ENCODE data around the gene TMEM19.
A peak's percentile ranks its signal among the peaks of the same experiment; 100 is the strongest.

The TMEM19 gene

DNA sequence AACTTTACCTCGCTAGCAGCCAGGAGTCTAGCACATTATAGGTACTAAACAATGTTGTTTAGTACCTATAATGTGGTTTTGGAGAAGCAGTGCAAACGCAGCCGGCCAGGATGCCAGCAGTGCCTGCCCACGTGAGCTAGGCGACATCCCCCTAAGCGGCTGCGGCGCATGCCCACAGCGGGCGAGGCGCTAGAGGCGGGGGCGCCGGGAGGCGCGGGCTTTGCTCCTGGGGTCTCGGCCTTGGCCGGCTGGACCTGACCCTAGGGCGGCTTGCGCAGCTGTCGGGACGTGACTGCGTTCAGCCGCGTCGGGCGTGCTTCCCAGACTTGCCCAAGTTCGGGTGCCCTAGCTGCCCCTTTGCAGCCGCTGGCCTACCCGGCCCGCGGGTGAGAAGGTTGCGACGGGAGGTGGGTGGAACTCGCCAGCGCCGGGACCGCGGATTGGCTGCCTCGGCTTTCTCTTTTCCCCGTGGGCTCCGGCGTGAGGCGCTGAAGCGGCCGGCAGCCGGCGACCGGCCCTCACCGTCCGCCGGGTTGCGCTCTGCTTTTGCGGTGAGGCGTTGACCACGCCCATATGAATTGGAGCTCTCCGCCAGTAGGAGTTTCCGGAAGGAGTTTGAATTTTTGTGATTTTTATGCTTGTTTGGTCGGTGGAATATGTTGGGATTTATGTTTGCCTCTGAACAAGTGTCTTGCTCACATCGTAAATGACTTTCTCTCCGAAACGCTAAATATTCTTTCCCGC is at the start of gene TMEM19:
Gene TMEM19, plus strand, starts transcription at position 169 of the 744 bp plus-strand sequence. CDS start 599 bp downstream, outside the sequence.
- DNase-seq (ENCODE audit: low spot score), result peak; percentile 88

DNA sequence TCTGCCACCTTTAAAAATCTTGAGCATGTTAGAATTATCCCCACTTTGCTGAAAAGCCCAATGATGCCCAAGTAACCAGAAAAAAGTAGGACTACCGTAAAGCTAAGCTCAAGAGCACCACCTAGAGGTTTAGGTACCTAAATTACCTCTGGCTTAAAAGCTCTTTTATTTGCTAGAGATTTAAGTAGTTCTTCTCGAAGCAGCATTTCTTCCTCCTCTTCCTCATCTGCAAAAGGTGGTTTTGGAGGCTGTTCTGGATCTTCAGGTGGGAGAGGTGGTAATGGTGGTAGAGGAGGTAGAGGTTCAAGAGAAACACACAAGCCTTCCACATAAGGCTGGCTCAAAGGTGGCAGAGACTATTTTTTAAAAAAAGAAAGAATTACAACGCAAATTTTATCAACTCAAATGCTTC is 49.2 kb upstream of the TMEM19 start:
- peak; percentile 60 for DNase-seq (ENCODE audit: low spot score)

DNA sequence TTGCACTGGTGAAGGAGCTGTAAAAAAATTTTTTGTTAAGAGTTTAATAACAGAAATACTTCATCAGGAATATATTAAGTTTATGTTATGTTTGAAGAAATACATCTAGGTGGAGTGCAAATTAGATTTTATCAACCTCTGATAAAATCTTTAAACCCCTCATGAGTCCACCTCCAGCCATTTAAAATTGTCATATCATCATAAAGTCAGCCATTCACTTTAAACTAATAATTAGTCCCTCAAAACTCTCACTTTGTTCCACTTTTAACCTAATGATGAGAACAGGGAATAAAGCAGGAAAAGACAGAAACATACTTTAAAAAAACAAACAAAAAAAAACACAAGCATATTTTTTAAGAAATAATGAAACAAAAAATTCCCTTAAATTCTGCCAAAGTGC is 47.4 kb upstream of the TMEM19 start:
- DNase-seq (ENCODE audit: low spot score), result no peak

DNA sequence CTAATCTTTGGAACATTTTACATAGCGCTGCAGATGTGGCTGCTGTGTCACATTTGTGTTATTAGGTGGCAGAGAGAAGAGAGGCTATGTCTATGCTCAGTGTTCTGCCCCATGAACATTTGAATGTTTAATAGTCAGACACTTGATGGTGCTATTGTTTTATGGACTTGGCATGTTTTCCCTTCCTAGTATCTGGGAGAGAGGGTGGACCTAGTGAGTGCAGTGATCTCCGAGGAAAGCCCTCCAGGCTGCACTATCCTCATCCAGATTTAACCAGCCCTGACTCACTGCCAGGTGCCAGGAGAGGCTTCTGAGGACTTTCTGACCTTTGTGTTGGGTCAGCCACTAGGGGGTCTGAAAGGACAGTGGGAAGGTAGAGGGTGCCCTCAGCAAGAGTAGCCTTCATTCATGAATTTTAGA is 46.5 kb upstream of the TMEM19 start:
- DNase-seq (ENCODE audit: low spot score), result no peak

DNA sequence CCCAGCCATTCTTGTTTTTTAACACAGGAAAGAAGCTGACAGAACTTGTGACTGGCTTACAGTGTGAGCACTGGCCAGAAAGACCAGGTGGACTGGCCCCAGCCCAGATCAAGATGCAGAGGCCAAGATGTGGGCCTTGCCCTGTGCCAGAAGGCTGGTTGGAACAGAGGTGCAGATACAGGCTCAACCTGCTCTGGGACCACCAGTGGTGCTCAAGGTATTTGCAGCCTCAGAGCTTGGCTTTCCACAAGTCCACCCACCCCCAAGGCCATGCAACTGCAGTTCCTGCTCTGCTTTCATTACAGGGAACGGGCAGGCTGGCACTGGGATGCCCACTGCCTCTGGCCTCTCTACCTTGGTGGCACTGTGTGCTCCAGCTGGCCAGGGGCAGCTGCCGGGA is 45.6 kb upstream of the TMEM19 start:
- no peak for DNase-seq (ENCODE audit: low spot score)

DNA sequence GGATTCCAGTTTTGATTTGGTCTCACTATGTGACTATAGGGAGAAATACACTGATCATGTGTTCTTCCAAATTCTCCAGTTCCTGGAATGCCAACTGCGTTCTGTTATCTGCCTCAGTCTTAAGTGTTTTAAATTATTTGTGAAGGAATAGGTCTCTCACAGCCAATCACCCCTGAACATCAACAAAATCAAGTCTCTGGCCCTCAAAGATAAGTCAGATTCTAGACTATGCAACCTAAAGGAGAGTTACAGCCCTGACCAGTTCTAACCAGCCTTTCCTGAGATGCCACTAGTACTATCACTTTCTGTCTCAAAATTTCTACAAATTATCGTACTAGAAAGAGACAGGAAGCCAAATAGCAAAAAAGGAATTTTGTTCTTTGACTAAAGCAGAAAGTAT is 44.5 kb upstream of the TMEM19 start:
- DNase-seq (ENCODE audit: low spot score), result no peak

DNA sequence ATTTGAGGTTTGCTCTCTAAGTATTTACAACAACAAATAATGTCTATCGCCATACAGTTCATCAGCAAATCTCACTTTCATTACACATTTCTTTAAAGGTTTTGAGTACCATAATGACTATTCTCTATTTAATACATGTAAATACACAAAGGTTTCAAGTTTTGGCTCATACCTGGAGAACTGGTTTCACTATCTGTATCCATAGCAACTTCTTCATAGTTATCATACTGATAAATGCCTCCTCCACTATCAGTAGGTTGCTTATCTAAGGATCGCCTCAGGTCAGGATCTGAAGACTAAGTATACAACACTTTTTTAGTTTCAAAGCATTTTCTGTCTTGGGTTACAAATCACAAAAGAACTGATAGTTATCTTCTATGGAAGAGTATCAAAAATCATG is 43.6 kb upstream of the TMEM19 start:
- no peak for DNase-seq (ENCODE audit: low spot score)

DNA sequence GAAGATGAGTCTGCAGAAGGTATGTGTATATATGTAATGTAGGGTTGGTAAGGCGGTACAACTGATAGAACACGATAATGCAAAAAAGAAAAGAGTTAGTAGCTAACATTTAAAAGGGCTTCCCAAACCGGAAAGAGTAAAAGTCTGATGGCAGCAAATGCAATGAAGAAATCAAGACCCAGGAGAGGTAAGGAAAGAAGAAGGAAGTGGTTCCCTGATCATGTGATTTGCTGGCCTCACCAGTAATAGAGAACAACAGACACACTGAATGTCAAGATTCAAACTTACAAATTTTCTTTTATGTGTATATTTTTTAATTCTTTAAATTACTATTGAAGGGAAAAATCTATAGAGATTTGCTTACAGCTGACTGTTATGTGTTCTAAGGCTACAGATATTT is 40.6 kb upstream of the TMEM19 start:
- no peak for DNase-seq (ENCODE audit: low spot score)

DNA sequence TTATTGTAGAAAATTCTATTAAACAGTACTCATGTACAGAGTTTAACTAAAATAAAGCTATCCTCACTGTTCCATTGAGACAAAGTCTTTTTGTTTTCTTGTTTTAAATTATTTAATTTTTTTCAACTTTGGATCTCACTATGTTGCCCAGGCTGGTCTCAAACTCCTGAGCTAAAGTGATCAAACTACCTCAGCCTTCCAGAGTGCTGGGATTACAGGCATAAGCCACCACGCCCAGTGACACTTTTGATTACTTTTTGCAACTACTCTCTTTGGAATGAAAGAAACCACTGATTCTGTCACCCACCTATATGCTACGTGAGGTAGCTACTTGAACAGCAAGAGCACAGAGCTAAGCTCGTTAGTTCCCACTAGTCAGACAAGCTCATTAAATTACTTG is 39.4 kb upstream of the TMEM19 start:
- DNase-seq (ENCODE audit: low spot score), result no peak

DNA sequence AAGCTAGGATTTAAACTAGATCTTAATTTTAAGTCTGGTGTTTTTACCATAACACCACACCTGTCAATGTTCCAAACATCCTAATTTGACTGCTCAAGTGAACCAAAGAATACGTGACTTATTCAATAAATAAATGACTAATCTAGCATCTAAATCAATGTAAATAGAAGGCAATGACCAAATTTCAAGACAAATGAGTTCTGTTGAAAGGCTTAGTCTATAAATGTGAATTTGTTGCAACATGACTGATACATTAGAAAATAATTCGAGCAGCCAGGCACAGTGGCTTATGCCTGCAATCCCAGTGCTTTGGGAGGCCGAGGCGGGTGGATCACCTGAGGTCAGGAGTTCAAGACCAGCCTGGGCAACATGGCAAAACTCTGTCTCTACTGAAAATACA is 37.3 kb upstream of the TMEM19 start:
- DNase-seq (ENCODE audit: low spot score), result no peak

DNA sequence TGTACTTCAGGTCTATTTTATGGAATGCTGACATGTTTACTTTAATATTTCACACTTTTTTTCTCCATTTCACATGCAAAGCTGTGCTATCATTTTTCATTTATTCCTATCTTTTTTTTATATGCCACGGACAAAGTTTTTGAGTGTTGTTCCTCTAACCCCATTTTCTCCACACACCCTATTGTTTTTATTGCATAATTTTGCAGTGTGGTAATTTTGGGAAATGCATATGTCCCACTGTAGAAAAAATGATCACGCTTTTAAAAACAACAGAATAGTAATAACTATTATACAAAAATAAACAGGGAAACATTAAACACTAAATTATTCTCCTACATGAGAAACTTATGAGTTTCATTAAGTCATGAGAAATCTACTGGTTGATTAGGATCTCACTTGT is 36.5 kb upstream of the TMEM19 start:
- no peak for DNase-seq (ENCODE audit: low spot score)

DNA sequence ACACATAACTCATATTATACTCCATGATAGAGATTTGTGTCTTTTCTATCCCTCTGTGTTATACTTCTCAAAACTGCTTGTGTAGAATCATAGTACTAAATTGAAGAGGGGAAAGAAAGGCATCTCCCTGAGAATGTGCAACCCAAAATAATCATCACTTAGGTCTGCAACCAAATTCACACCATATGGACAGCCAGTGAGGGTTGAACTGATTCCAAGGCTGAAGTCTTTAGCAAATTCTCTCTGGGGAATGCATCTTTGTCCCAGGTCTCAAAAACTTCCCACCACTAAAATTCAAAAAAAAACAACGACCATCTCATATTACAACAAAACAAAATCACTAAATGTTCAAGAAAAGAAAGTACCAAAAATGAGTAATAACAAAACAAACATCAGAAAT is 33.2 kb upstream of the TMEM19 start:
- no peak for DNase-seq (ENCODE audit: low spot score)

DNA sequence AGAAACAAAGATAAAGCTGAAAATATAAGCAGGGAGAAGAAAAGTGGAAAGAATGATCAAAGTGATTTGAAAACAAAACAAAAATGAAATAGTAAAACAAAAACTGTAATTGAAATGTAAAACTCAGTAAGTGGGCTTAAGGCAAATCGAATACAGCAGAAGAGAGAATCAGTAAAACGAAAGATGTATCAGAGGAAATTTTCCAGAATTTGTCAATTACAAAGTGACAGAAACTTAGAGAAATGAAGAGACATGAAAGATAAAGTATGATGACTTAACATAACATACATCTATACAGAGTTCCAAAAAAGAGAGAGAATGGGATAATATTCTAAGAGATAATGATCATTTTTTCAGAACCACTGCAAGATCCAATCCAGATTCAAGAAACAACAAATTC is 32.7 kb upstream of the TMEM19 start:
- no peak for DNase-seq (ENCODE audit: low spot score)

DNA sequence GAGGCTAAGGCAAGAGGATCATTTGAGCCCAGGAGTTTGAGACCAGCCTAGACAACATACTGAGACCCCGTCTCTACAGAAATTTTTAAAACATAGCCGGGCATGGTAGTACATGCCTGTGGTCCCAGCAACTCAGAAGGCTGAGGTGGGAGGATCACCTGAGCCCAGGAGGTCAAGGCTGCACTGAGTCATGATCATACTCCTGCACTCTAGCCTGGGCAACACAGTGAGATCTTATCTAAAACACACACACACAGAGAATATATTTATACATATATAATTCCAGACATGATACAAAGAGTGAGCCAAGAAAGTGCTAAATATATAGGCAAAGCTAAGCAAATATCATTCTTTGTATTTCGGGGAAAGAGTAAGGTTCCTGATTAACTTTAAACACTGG is 31.7 kb upstream of the TMEM19 start:
- DNase-seq (ENCODE audit: low spot score), result no peak

DNA sequence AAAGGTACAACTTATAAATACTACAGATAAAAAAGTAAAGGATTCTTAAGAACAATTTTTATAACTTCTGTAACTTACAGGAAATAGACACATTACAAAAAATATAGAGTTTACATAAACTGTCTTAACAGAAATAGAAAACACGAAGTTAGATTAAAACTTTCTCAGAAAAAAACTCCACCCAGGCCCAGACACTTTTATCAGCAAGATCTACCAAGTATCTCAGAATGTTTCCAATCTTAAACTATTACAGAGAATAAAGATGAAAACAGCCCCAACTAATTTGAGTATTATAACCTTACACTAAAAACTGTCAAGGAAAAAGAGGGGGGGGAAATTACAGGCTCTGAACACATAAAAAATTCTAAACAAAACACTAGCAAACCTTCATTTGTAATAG is 30.4 kb upstream of the TMEM19 start:
- DNase-seq (ENCODE audit: low spot score), result no peak

DNA sequence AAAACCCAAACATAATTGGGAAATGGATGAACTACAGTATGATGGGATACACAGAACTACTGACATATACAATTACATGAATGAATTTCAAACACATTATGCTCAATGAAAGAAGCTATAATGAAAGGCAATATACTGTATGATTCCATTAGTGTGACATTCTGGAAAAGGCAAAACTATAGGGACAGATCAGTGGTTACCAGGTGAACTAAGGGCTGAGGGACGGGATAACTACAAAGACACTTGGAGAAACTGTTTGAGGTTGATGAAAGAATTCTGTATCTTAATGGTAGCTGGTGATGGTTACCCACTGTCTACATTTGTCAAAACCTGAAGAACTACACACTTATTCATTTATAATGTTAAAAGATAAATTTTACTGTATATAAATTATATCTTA is 30.0 kb upstream of the TMEM19 start:
- DNase-seq (ENCODE audit: low spot score), result no peak

DNA sequence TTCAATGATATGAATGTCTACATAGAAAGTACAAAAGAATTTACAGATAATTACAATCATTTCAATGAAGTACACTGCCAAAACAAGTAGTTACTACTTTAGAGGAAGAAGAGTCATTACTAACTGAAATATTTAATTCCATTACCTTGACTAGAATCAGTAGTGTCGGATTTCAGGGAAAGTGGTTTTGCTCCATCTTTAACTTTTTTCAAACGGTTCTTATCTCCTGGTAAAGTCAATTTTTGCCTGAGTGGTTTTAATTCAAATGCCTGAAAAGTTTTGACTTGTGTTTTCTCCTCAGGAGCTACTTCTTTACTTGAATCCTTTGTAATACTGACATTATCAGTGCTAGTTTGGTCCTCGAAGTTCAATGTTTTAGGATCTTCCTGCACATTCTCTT is 29.1 kb upstream of the TMEM19 start:
- DNase-seq (ENCODE audit: low spot score), result no peak

DNA sequence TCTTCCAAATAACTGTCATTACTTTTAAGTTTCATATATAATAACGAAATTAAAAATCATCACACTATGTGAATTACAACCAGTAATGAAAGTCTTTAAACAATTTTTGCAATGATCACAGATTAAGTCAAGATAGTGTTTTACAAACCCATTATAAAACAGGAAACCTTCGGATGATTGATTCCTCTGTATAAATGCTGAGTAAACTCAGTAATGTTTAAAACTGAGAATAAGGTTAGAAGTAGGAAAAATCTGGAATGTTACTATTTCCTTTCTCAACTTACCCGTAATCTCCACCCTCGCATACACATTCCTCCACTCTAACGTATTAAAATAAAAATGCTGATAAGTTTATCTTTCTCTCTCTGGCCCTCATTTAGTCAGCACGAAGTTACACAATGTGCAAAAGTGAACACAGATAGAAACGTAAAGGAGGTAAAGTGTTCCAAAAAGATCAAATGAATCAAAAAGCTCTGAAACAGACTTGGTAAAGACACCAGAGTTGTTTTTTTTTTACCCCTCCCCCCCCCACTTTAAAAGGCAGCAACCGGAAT is 23.8 kb upstream of the TMEM19 start:
- no peak for DNase-seq (ENCODE audit: low spot score)

DNA sequence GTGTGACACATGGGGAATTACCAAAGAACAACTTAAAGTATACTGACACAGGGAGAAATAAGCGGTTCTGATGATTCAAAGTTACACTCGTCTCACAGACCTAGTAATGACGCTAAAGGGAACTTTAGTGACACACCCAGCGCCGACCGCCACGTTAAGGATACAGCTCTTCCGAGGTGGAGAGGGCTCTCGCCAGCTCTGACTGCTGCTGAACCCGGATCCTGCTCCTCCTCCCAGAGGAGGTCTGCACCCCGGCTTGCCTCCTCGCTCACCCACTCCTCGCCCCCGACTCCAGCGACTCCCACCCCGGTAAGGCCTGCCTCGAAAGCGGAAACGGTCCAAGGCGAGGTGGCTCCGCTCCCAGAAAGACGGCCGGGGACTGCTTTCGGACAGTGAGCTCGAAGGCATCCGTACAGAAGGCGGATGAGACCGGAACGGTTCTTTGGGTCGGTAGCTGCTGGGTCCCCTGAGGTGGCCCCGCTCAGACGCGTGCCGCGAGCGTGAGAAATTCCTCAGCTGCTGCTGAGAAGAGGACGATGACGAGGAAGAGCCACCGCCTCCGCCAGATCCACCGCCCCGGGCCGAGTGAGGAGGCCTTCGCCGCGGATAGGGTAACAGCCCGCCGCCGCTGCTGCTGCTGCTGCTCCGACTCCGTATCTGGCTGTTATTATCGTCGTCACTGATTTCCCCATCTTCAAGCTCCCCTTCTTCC is 22.9 kb upstream of the TMEM19 start:
- DNase-seq (ENCODE audit: low spot score), result peak; percentile 47

DNA sequence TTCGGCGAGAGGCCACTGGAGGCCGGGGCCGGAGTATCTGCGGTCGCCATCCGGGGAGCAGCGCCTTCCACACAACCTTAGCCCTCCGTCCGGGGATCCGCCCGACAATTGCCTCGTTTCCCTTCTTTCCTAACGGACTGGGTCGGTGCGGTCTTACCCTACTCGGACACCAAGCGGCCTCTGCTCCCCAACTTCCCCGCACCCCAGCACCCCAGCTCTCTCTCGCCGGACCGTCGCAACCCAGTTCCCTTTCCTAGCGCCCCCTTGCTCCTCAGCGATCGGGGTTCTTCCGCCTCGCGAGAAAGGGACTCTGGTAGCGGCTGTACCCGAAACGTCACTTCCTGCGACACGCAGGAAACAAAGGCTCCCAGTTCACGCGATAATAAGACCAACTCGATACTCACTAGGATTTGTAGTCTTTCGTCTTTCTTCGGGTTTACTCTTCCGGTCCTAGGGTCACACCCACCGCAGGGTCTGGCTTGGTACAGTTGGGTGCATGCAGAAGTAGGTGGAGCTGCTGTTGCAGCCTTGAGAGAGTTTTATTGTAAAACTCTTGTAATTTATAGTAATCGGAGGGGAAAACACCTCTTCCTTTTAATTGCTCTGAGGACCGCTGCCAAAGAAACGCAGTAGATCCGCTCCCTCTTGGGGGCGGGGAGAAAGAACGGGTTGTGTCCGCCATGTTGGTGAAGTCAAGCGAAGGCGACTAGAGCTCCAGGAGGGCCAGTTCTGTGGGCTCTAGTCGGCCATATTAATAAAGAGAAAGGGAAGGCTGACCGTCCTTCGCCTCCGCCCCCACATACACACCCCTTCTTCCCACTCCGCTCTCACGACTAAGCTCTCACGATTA is 22.1 kb upstream of the TMEM19 start, which contains the start of the genes THAP2 and ZFC3H1:
Gene THAP2, plus strand, starts transcription at position 741 of the 850 bp plus-strand sequence. CDS start 209 bp downstream, outside the sequence.
Gene ZFC3H1, minus strand, starts transcription at position 288 of the 850 bp plus-strand sequence. Its CDS starts 238 bp downstream, at position 50.
- DNase-seq (ENCODE audit: low spot score), result peak; percentile 98

DNA sequence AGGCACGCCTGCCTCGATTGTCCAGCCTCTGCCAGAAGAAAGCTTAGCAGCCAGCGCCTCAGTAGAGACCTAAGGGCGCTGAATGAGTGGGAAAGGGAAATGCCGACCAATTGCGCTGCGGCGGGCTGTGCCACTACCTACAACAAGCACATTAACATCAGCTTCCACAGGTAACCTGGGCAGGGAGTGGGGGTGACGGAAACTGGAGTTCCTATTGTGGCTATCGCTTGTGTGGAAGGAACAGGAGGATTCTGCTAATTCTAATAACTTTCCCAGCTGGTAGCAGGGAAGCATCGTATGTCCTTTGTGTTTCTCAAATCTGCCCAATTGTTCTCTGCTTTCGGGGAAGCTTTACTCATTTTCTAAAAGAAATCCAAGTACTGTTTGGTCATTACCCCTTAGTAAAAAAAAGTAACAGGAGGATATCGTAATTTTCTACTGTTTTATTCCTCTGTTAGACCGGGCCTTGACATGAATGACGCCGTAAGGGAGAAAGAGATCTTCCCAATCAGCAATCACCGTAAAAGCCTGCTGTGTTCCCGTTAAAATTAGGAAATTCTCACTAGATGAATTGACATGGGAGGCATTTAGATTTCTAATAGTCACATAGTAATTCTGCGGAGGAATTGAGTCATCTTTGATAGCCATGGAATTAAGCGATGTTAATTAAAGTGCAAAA is 21.3 kb upstream of the TMEM19 start:
- DNase-seq (ENCODE audit: low spot score), result no peak

DNA sequence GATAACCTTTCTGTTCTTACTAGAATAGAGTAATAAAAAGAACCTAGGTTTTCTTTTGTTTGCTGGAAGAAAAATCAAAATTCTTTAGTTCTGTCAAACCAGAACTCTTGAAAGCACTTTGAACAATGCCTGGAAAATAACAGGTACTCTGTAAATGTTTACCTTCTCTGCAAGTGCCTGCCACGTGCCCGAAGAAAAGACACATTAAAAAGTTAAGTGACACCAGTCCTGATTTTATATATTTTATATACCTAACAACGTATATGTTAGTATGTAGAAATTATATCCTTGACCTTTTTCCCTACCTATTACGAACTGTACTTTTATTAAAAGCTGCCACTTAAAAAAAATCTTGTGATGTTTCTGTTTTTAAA is 20.8 kb upstream of the TMEM19 start:
- DNase-seq (ENCODE audit: low spot score), result no peak

Measured in kidney capillary endothelial cell (primary cell).